Stimulated activated naive CD4-positive, alpha-beta T cell treated with Interleukin-2 at 50 U/mL for 16 hours (primary cell): Measurements from ENCODE around the gene GPR35.

Source experiments
- DNase-seq: peaks from one replicate; lab custom pipeline; 2025; lab: John Stamatoyannopoulos, UW

GPR35 gene

GRCh38 chr2:240589375-240589774, 35.9 kb upstream of the GPR35 start:
- no peak for DNase-seq

- DNase-seq, result no peak
Observed at GRCh38 chr2:240589850-240590525, 35.3 kb upstream of the GPR35 start.

- DNase-seq, result no peak
Observed at GRCh38 chr2:240590681-240591111, 34.6 kb upstream of the GPR35 start.

- DNase-seq, result no peak
Observed at GRCh38 chr2:240591226-240591625, 34.1 kb upstream of the GPR35 start.

GRCh38 chr2:240591784-240592183, 33.5 kb upstream of the GPR35 start:
- DNase-seq, result no peak

- DNase-seq, result no peak
Observed at GRCh38 chr2:240593026-240593702, 32.1 kb upstream of the GPR35 start.

- DNase-seq, result no peak
Observed at GRCh38 chr2:240593703-240594451, 31.4 kb upstream of the GPR35 start.

GRCh38 chr2:240594511-240595380, 30.5 kb upstream of the GPR35 start:
- DNase-seq, result no peak

- no peak for DNase-seq
Observed at GRCh38 chr2:240595381-240596079, 29.8 kb upstream of the GPR35 start.

- no peak for DNase-seq
Observed at GRCh38 chr2:240596080-240596460, 29.2 kb upstream of the GPR35 start.

GRCh38 chr2:240596491-240596931, 28.8 kb upstream of the GPR35 start:
- no peak for DNase-seq

GRCh38 chr2:240597054-240597418, 28.2 kb upstream of the GPR35 start:
- no peak for DNase-seq

- DNase-seq, result no peak
Observed at GRCh38 chr2:240597419-240598181, 27.7 kb upstream of the GPR35 start.

- DNase-seq, result no peak
Observed at GRCh38 chr2:240598311-240598911, 26.9 kb upstream of the GPR35 start.

- DNase-seq, result no peak
Observed at GRCh38 chr2:240599141-240599583, 26.1 kb upstream of the GPR35 start.

- no peak for DNase-seq
Observed at GRCh38 chr2:240600451-240600961, 24.8 kb upstream of the GPR35 start.

GRCh38 chr2:240601061-240601830, 24.0 kb upstream of the GPR35 start:
- no peak for DNase-seq

GRCh38 chr2:240601831-240602160, 23.5 kb upstream of the GPR35 start:
- DNase-seq, result no peak
